B cell (primary cell): Measurements from ENCODE around the gene EBF3.

ENCODE experiments used
- EZH2 ChIP-seq: IDR thresholded peaks from 2 replicates; pipeline ENCODE4 v1.6.1; 2012; ENCODE audit warnings: borderline replicate concordance, low read depth, mild to moderate bottlenecking, moderate library complexity, low read length; ENCODE audit not compliant: insufficient read depth, poor library complexity, severe bottlenecking
- TF ChIP-seq, protein P1 (sequence below): fragments of 200-600 bp; IDR thresholded peaks from one replicate; pipeline ENCODE4 v1.8.0; 2022; ENCODE audit warnings: antibody characterized with exemption, mild to moderate bottlenecking

DNA sequence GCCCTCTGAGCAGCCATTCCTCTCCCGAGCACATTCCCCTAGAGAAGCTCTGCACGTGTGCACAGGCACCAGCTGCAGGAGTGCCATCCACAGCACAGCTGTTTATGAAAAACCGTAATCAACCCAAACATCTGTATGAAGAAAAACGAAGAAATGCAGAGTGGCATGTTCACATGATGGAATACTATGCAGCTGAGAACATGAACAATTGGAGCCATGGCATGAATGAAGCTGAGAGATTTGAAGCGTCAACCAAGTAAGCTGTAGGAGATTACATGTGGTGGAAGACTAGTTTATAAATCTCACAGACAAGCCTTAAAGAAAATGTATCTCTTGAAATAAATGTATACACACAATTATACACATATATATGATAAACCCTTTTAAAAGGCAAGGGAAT lies 176.5 kb downstream of the EBF3 start:
- TF ChIP-seq, protein P1, sequence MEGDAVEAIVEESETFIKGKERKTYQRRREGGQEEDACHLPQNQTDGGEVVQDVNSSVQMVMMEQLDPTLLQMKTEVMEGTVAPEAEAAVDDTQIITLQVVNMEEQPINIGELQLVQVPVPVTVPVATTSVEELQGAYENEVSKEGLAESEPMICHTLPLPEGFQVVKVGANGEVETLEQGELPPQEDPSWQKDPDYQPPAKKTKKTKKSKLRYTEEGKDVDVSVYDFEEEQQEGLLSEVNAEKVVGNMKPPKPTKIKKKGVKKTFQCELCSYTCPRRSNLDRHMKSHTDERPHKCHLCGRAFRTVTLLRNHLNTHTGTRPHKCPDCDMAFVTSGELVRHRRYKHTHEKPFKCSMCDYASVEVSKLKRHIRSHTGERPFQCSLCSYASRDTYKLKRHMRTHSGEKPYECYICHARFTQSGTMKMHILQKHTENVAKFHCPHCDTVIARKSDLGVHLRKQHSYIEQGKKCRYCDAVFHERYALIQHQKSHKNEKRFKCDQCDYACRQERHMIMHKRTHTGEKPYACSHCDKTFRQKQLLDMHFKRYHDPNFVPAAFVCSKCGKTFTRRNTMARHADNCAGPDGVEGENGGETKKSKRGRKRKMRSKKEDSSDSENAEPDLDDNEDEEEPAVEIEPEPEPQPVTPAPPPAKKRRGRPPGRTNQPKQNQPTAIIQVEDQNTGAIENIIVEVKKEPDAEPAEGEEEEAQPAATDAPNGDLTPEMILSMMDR: no peak
- no peak for TF ChIP-seq EZH2
